Thyroid gland (tissue), 4 donors: ENCODE results near the gene PPIL6.

Source experiments
- POLR2A ChIP-seq, 2 donors: fragments of 450-650 bp; IDR thresholded peaks; one replicate each; pipeline ENCODE4 v1.6.1; 2017; ENCODE audit warnings: antibody characterized with exemption in 2 of 2, mild to moderate bottlenecking in 2 of 2, moderate library complexity in 1 of 2
- TF ChIP-seq, protein P1 (sequence below), 6 experiments: fragments of 200-600 bp in 3 of 6; fragments of 450-650 bp in 3 of 6; sonication (generic) in 3 of 6; IDR thresholded peaks; one replicate each; pipeline ENCODE4 v1.5.1; 2016 to 2019; ENCODE audit warnings: antibody characterized with exemption in 6 of 6, mild to moderate bottlenecking in 2 of 6, inconsistent platforms in 1 of 6, moderate library complexity in 1 of 6

DNA sequence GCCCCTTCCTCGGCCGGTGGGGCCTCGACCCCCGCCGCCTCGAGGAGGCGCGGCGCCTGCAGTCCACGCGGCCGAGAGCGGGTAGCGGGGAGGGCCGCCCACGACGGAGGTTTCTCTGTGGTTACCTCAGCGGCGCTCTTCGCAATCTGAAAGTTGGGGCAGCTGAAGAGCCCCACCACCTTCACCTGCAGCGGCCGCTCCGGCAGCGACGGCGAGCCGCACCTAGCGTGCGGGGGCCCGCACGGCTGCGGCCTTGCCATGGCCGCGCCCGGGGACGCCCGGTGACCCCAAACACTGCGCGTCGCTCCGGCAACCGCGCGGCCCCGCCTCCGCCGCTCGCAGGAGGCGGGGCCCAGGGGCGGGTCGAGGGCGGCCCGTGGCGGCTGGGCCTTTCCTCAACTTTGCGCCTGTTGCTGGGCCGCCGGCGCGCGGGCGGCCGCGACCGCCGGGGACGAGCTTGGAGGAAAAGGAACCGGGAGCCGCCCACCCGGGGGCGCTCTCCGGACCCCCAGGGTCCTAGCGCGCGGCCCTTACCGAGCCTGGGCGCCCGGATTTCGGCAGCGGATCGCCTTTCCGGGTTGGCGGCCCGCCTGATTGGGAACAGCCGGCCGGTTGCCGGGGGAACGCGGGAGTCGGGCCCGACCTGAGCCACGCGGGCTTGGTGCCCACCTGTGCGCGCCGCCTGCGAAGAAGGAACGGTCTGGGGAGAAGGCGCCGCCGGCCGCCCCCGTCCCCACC, at the start of gene PPIL6, which contains the start of gene SMPD2:
- TF ChIP-seq, protein P1, sequence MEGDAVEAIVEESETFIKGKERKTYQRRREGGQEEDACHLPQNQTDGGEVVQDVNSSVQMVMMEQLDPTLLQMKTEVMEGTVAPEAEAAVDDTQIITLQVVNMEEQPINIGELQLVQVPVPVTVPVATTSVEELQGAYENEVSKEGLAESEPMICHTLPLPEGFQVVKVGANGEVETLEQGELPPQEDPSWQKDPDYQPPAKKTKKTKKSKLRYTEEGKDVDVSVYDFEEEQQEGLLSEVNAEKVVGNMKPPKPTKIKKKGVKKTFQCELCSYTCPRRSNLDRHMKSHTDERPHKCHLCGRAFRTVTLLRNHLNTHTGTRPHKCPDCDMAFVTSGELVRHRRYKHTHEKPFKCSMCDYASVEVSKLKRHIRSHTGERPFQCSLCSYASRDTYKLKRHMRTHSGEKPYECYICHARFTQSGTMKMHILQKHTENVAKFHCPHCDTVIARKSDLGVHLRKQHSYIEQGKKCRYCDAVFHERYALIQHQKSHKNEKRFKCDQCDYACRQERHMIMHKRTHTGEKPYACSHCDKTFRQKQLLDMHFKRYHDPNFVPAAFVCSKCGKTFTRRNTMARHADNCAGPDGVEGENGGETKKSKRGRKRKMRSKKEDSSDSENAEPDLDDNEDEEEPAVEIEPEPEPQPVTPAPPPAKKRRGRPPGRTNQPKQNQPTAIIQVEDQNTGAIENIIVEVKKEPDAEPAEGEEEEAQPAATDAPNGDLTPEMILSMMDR (IDR thresholded peaks at IDR 0.05) = peak in 4 of 6 experiments; percentile 12 to 32 (median 28)
- peak; percentile 50 to 85 for TF ChIP-seq POLR2A (IDR thresholded peaks at IDR 0.05)
